Adrenal gland (tissue), 5 donors: ENCODE data around the gene TP53AIP1.

Experiments used
- CTCF ChIP-seq, 6 experiments: fragments of 450-650 bp in 4 of 6; fragments of 200-600 bp in 2 of 6; sonication (generic) in 1 of 6; IDR thresholded peaks; 1 replicate in 5 of 6; 2 replicates in 1 of 6; pipeline versions ENCODE4 v1.5.1 to v1.8.0; 2016 to 2021; ENCODE audit warnings: antibody characterized with exemption in 6 of 6, mild to moderate bottlenecking in 2 of 6, moderate library complexity in 1 of 6
- POLR2A ChIP-seq, 2 donors: fragments of 450-650 bp; IDR thresholded peaks; one replicate each; pipeline ENCODE4 v1.6.1; 2017; ENCODE audit warnings: antibody characterized with exemption in 2 of 2, mild to moderate bottlenecking in 2 of 2, moderate library complexity in 1 of 2
- donor health status: DM: no; HTN: no; CAD: no.

DNA sequence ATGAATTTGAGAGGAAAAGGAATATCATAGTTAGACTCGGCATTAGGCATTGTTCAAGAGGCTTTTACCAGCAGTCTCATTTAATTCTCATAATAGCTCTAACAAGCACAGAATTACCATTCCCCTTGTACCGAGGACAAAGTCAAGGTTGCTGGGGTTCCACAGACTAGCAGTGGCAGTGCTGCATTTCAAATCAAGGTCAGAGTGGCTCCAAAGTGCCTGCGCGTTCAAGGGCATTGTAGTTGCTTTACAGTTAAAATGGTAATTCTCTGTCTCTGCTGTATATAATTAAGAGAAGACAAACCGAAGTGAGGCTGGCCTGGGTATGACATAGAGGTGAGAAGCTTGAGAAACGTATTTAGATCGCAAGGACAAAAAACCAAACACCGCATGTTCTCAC is 40.4 kb upstream of the TP53AIP1 start:
- no peak for TF ChIP-seq CTCF (IDR thresholded peaks at IDR 0.05)
- TF ChIP-seq POLR2A (IDR thresholded peaks at IDR 0.05): no peak
